Measurements from ENCODE around the gene PCDH9.
"Not testable (repeated sequence)": the region's sequence is repeated elsewhere in the genome, so short reads cannot be mapped to it uniquely, and the experiment has no call there.

The PCDH9 gene

DNA sequence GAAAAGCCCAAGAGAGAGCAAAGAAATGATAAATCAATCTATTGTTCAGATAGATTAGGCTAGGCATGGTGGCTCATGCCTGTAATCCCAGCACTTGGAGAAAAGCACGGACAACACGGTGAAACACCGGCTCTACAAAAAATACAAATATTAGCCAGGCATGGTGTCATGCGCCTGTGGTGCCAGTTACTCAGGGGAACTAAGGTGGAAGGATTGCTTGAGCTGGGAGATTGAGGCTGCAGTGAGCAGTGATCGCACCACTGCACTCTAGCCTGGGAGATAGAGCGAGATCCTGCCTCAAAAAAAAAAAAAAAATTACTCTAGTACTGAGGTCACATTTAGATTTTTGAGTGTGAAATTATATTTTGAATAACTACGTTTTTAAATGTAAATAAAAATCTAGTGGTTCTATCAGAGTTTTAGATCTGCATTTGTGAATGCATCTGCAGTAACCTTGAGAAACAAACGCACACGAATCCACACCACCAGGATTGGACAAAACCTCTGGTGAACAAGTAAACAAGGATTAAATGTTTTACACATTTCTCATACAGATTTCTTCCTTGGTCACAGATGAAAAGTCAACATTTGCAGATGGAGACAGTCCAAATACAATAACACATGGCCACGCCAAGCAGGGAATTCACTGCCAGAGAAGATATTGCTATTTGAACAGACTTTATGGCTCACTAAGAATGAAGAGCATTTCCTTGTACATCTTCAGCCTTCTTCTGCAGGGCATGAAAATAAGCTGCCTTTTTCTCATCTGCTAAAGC lies 917.6 kb downstream of the PCDH9 start:
- DNase-seq = no peak

DNA sequence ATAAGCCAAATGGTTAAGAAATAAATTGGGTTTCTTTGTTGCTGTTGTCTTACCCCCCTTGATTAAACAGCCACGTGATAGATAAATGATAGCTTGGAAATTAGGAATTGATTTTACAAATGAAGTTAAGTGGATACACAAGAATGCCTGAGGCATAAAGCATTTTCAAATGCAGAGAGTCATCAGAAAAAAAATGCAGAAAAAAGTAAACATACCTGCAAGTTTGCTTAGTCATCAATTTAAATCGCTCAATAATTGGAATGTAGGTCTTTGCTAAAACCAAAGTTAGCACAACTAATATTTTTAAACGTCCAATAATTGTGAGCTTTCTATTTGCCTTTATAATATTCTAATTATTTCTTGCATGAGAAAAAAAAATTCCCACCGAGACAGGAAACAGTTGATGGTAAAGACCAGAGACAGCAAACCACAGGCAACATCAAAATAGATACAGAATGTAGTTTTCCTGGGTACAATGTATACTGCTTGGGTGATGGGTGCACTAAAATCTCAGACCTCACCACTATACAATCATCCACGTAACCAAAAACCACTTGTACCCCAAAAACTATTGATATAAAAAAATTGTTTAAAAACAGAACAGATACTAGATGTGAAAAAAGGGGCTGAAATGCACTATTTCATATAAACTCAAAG lies 924.0 kb downstream of the PCDH9 start:
- DNase-seq = no peak

DNA sequence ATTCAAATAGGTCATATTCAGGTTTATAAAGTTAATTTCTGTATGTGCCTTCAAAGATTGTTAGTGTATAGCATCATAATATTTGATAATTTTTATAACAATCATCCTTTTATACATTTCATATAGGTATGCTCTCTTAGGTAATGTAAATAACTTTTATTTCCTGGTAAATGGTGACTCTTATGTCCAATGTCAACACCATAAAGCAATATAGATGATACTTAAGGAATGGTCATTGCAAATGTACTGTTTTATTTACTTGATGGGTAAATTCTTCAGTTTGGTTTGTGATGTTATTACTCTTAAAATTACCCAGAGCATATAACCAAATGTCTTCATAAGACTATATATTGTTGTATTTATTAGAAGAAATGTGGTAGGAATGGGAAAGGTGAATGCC lies 928.7 kb downstream of the PCDH9 start:
- DNase-seq = no peak

- no peak for DNase-seq
These were observed 929.1 kb downstream of the PCDH9 start for GRCh38 chr13:66301006-66301405.

GRCh38 chr13:66296875-66297274 lies 933.3 kb downstream of the PCDH9 start:
- DNase-seq = no peak

DNA sequence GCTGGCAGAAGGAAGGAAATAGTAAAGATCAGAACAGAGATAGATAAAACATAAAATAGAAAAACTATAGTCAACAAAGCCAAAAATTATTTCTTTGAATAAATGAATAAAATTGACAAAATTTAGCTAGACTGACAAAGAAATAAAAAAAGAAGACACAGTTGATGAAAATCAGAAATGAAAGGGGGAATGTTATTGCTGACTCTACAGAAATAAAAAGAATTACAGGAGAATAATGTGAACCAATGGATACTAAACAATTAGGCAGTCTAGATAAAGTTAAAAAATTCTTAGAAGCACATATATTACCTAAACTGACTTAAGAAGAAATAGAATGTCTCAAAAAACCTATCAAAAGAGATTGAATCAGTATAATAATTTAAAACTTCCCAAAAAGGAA lies 933.8 kb downstream of the PCDH9 start:
- no peak for DNase-seq

- DNase-seq = not testable (repeated sequence)
These were observed 943.3 kb downstream of the PCDH9 start for GRCh38 chr13:66286806-66287205.

- DNase-seq = no peak
These were observed 954.7 kb downstream of the PCDH9 start for GRCh38 chr13:66275416-66275815.

DNA sequence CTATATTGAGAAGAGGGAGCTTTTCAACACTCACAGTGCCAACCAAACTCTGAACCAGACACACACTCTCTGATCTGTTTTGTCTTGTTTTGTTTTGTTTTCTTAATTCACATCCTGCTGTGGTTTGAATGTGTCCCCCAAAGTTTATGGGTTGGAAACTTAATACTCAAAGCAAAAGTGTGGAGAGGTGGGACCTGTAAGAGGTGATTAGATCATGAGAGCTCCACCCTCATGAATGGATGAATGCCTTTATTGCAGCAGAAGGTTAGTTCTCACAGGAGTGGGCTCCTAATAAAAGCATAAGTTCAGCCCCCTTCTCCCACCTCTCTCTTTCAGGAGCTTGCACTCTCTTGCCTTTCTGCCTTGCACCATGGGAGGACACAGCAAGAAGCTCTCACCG lies 957.1 kb downstream of the PCDH9 start:
- DNase-seq = no peak

- DNase-seq = no peak
These were observed 963.4 kb downstream of the PCDH9 start for GRCh38 chr13:66266761-66267160.

DNA sequence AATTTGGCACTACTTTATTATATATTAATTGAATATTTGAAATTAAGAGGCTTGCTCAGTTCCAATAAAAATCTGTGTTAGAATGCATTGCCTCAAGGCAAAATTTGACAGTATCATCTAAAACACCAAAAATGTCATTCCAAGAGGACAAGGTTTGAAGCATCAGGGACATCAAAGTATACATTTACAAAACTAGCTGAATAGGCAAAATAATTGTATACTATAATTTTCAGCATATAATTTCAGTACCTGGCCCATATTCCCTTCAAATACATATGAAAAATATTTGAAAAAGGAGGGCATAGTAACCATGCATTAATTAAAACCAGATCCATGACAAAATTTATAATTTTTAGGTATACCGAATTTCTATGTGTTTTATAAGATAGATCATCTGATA lies 963.8 kb downstream of the PCDH9 start:
- no peak for DNase-seq

- no peak for DNase-seq
These were observed 964.8 kb downstream of the PCDH9 start for GRCh38 chr13:66265371-66265770.

DNA sequence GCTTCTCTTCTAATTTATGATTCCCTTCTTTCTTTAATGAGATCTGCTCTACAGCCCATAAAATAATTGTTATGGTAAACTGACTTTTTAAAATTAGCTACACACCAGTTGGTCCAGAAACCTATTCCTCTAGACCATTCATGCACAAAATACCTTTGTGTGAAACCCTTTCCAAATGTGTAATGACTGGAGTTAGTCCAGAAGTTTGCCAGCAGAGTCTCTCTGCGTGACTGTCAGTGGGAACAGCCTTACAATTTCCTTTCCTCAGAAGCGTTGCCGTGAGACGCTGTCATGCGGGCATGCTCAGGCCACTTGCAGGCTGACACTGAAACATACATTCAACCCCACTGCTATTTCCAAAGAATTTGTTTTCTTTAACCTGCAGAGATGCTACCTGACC lies 965.2 kb downstream of the PCDH9 start:
- DNase-seq = no peak

- no peak for DNase-seq
These were observed 967.8 kb downstream of the PCDH9 start for GRCh38 chr13:66262330-66262729.

GRCh38 chr13:66259426-66259825 lies 970.7 kb downstream of the PCDH9 start:
- not testable (repeated sequence) for DNase-seq

All from stimulated activated CD4-positive, alpha-beta T cell treated with anti-CD3 and anti-CD28 coated beads, Interleukin-1b, Interleukin-23, amount 100 ng/mL, for 48 hours (primary cell).